ENCODE results near the gene PIGK.

PIGK gene

GRCh38 chr1:77104672-77105071 lies 114.6 kb downstream of the PIGK start:
- DNase-seq (ENCODE audit: low spot score): no peak
- Histone ChIP-seq H3K4me3 (no peak overlapping the region), H3K27ac (no peak overlapping the region)
- TF ChIP-seq CTCF (IDR thresholded peaks at IDR 0.05): no peak

GRCh38 chr1:77103486-77103885 lies 115.7 kb downstream of the PIGK start:
- Histone ChIP-seq H3K27ac (no peak overlapping the region), H3K4me3 (no peak overlapping the region)
- no peak for TF ChIP-seq CTCF (IDR thresholded peaks at IDR 0.05)
- no peak for DNase-seq (ENCODE audit: low spot score)

- no peak for TF ChIP-seq CTCF (IDR thresholded peaks at IDR 0.05)
- DNase-seq (ENCODE audit: low spot score): no peak
- Histone ChIP-seq H3K27ac (no peak overlapping the region), H3K4me3 (no peak overlapping the region)
Measured at GRCh38 chr1:77100875-77101274, 118.4 kb downstream of the PIGK start.

GRCh38 chr1:77096496-77097255 lies 122.6 kb downstream of the PIGK start:
- no peak for DNase-seq (ENCODE audit: low spot score)
- Histone ChIP-seq H3K4me3 (no peak overlapping the region), H3K27ac (no peak overlapping the region)
- no peak for TF ChIP-seq CTCF (IDR thresholded peaks at IDR 0.05)

GRCh38 chr1:77095236-77095635 lies 124.0 kb downstream of the PIGK start:
- DNase-seq (ENCODE audit: low spot score): no peak
- TF ChIP-seq CTCF (IDR thresholded peaks at IDR 0.05): no peak
- H3K4me3 ChIP-seq: no peak overlapping the region
- no peak overlapping the region for H3K27ac ChIP-seq

GRCh38 chr1:77089756-77090155 lies 129.5 kb downstream of the PIGK start:
- no peak for DNase-seq (ENCODE audit: low spot score)
- TF ChIP-seq CTCF (IDR thresholded peaks at IDR 0.05): no peak
- Histone ChIP-seq H3K4me3 (no peak overlapping the region), H3K27ac (no peak overlapping the region)

- no peak for DNase-seq (ENCODE audit: low spot score)
- H3K4me3 ChIP-seq: no peak overlapping the region
- no peak for TF ChIP-seq CTCF (IDR thresholded peaks at IDR 0.05)
- no peak overlapping the region for H3K27ac ChIP-seq
Measured at GRCh38 chr1:77085109-77085508, 134.1 kb downstream of the PIGK start.

Measured in coronary artery (tissue), 2 donors.